ENCODE data around the gene APBB2.

DNA sequence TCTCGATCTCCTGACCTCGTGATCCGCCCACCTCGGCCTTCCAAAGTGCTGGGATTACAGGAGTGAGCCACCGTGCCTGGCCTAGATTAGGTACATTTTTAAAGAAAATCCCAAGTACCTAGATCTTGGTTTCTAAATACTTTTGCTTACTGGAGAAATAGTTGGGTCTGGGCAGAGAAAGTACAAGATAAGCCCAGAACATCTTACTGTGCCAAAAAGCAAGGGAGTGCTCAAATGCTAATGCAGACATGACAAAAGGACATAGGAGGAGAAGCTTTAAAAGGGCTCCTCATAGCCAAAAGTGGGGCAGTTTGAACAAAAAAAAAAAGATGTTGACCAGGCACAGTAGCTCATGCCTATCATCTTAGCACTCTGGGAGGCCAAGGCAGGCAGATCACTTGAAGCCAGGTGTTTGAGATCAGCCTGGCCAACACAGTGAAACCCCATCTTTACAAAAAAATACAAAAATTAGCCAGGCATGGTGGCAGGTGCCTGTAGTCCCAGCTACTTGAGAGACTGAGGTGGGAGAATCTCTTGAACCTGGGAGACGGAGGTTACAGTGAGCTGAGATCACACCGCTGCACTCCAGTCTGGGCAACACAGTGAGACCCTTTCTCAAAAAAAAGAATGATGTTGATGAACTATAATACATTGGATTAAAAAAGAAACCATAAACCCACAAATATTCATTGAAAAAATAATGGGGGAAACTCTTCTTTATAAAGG is 107.5 kb downstream of the APBB2 start:
- TF ChIP-seq, protein P1, sequence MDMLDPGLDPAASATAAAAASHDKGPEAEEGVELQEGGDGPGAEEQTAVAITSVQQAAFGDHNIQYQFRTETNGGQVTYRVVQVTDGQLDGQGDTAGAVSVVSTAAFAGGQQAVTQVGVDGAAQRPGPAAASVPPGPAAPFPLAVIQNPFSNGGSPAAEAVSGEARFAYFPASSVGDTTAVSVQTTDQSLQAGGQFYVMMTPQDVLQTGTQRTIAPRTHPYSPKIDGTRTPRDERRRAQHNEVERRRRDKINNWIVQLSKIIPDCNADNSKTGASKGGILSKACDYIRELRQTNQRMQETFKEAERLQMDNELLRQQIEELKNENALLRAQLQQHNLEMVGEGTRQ (IDR thresholded peaks at IDR 0.05; ENCODE audit: low read length): no peak
- TF ChIP-seq, protein P2, sequence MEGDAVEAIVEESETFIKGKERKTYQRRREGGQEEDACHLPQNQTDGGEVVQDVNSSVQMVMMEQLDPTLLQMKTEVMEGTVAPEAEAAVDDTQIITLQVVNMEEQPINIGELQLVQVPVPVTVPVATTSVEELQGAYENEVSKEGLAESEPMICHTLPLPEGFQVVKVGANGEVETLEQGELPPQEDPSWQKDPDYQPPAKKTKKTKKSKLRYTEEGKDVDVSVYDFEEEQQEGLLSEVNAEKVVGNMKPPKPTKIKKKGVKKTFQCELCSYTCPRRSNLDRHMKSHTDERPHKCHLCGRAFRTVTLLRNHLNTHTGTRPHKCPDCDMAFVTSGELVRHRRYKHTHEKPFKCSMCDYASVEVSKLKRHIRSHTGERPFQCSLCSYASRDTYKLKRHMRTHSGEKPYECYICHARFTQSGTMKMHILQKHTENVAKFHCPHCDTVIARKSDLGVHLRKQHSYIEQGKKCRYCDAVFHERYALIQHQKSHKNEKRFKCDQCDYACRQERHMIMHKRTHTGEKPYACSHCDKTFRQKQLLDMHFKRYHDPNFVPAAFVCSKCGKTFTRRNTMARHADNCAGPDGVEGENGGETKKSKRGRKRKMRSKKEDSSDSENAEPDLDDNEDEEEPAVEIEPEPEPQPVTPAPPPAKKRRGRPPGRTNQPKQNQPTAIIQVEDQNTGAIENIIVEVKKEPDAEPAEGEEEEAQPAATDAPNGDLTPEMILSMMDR (IDR thresholded peaks at IDR 0.05; ENCODE audit: control extremely low read depth in 1 of 3, insufficient read depth in 1 of 3, low read depth in 1 of 3, low read length in 3 of 3): no peak
- TF ChIP-seq POLR2AphosphoS5 (IDR thresholded peaks at IDR 0.05; ENCODE audit: low read depth, low read length) (no peak), HDAC2 (IDR thresholded peaks at IDR 0.05; ENCODE audit: borderline replicate concordance in 1 of 2, low read depth in 2 of 2, low read length in 2 of 2) (no peak), EZH2 (IDR thresholded peaks at IDR 0.05; ENCODE audit: low read depth, low read length, severe bottlenecking) (no peak), MAX (IDR thresholded peaks at IDR 0.05) (no peak), SP2 (IDR thresholded peaks at IDR 0.05; ENCODE audit: low read length) (no peak), CHD1 (IDR thresholded peaks at IDR 0.05; ENCODE audit: low read depth, low read length) (no peak), MAFK (IDR thresholded peaks at IDR 0.05; ENCODE audit: low read depth, low read length) (no peak), POLR2A (IDR thresholded peaks at IDR 0.05; ENCODE audit: control extremely low read depth in 1 of 2, low read depth in 2 of 2, low read length in 2 of 2) (no peak), YY1 (IDR thresholded peaks at IDR 0.05; ENCODE audit: low read depth, low read length) (no peak), BCL11A (IDR thresholded peaks at IDR 0.05; ENCODE audit: low read depth in 2 of 2, low read length in 2 of 2) (no peak), TAF1 (IDR thresholded peaks at IDR 0.05; ENCODE audit: low read depth, low read length) (no peak), SP1 (IDR thresholded peaks at IDR 0.05; ENCODE audit: low read depth, low read length) (no peak)

Data from H1 (cell line).